ENCODE results near the gene GADD45B.
"Not testable (repeated sequence)": the region's sequence is repeated elsewhere in the genome, so short reads cannot be mapped to it uniquely, and the experiment has no call there.

GADD45B gene

DNA sequence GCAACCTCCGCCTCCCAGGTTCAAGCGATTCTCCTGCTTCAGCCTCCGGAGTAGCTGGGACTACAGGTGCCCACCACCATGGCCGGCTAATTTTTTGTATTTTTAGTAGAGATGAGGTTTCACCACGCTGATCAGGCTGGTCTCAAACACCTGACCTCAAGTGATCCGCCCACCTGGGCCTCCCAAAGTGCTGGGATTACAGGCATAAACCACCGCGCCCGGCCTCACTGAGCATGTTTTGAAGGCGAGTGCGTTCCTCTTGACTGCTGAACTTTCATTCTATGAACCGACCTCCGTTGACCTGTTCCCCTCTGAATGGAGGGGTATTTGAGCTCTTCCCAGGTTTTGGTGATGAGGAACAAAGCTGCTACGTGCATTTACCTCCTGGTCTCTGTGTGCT is 17.5 kb downstream of the GADD45B start:
- H3K27ac ChIP-seq (ENCODE audit: insufficient read depth in 1 of 2, low read depth in 1 of 2, low read length in 2 of 2, poor library complexity in 1 of 2, severe bottlenecking in 2 of 2); H3K36me3 ChIP-seq (ENCODE audit: control insufficient read depth in 4 of 4, insufficient read depth in 4 of 4, low read length in 3 of 4); H3K4me3 ChIP-seq (ENCODE audit: control insufficient read depth in 1 of 7, extremely low read depth in 1 of 7, insufficient read depth in 4 of 7, low read depth in 2 of 7, low read length in 6 of 7); DNase-seq; H3K9me3 ChIP-seq (ENCODE audit: control extremely low read depth in 1 of 5, control insufficient read depth in 4 of 5, insufficient read depth in 2 of 5, low read depth in 1 of 5, low read length in 4 of 5): not testable (repeated sequence)
- 96% methylated on average over 12 of the region's 14 CpGs for WGBS (ENCODE audit: insufficient coverage)
- CTCF ChIA-PET, result interaction anchor here (0.7 kb wide), 1 partner anchor 19 kb away, joined by 3 read pairs; no protein-coding TSS in a partner anchor
- H3K4me1 ChIP-seq (ENCODE audit: control extremely low read depth in 1 of 4, control insufficient read depth in 4 of 4, insufficient read depth in 4 of 4, low read length in 3 of 4), result peaks cover 0 to 57% (median 55%) of the 10 kb centered on the region in 4 experiments
- POLR2A ChIA-PET, result interaction anchor here (2.9 kb wide), 1 partner anchor 17 kb away, joined by 21 read pairs; the partner anchor contains the start of gene GADD45B
- H3K27me3 ChIP-seq (replicated peaks in 2 of 5; ENCODE audit: control insufficient read depth in 4 of 5, insufficient read depth in 5 of 5, low read length in 4 of 5), result peaks cover 0 to 26% (median 8%) of the 10 kb centered on the region in 5 experiments

DNA sequence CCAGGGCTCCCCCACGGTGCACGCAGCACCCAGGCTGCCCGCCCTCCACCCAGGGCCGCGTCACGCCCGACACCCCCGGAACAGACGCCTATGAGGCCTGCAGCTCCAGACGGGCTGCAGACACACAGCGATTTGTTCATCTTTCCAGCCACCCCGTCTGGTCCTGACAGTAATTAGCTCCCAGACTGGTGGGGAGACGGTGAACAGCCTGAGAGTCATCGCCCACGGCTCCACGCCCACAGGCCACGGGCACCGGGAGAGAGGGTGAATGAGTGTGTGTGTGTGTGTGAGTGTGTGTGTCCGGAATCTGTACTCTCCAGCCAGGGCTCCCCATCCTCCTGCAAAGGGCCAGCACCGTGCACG is 18.1 kb downstream of the GADD45B start:
- DNase-seq, result peak in 1 of 3 donors; percentile 37
- 78% methylated on average over 16 of the region's 21 CpGs for WGBS (ENCODE audit: insufficient coverage)

GRCh38 chr19:2494447-2495129 is 18.7 kb downstream of the GADD45B start:
- no peaks in the 10 kb centered on the region for H3K36me3 ChIP-seq (ENCODE audit: control insufficient read depth in 4 of 4, insufficient read depth in 4 of 4, low read length in 3 of 4)
- H3K27ac ChIP-seq (ENCODE audit: insufficient read depth in 1 of 2, low read depth in 1 of 2, low read length in 2 of 2, poor library complexity in 1 of 2, severe bottlenecking in 2 of 2), result no peak overlapping the region
- H3K4me1 ChIP-seq (ENCODE audit: control extremely low read depth in 1 of 4, control insufficient read depth in 4 of 4, insufficient read depth in 4 of 4, low read length in 3 of 4), result peaks cover 0 to 50% (median 50%) of the 10 kb centered on the region in 4 experiments
- H3K9me3 ChIP-seq (ENCODE audit: control extremely low read depth in 1 of 5, control insufficient read depth in 4 of 5, insufficient read depth in 2 of 5, low read depth in 1 of 5, low read length in 4 of 5), result no peaks in the 10 kb centered on the region
- peaks cover 0 to 15% (median 4%) of the 10 kb centered on the region in 5 experiments for H3K27me3 ChIP-seq (replicated peaks in 2 of 5; ENCODE audit: control insufficient read depth in 4 of 5, insufficient read depth in 5 of 5, low read length in 4 of 5)
- WGBS (ENCODE audit: insufficient coverage), result 15% methylated on average over 72 of the region's 72 CpGs
- peak in 2 of 3 donors; percentile 73 to 77 for DNase-seq
- H3K4me3 ChIP-seq (ENCODE audit: control insufficient read depth in 1 of 7, extremely low read depth in 1 of 7, insufficient read depth in 4 of 7, low read depth in 2 of 7, low read length in 6 of 7), result peak overlapping the region; percentile 53 to 87 (median 75)
- POLR2A ChIA-PET, result interaction anchor here (1.0 to 2.9 kb wide), 2 partner anchors 18 to 122 kb away, joined by 5 to 21 read pairs; partner anchors contain the start of gene GADD45B
- CTCF ChIA-PET, result no interaction called here

More for the DNA sequence above, 18.1 kb downstream of the GADD45B start:
- Histone ChIP-seq H3K27me3 (replicated peaks in 2 of 5; ENCODE audit: control insufficient read depth in 4 of 5, insufficient read depth in 5 of 5, low read length in 4 of 5) (peaks cover 0 to 20% (median 6%) of the 10 kb centered on the region in 5 experiments), H3K36me3 (ENCODE audit: control insufficient read depth in 4 of 4, insufficient read depth in 4 of 4, low read length in 3 of 4) (no peaks in the 10 kb centered on the region), H3K4me1 (ENCODE audit: control extremely low read depth in 1 of 4, control insufficient read depth in 4 of 4, insufficient read depth in 4 of 4, low read length in 3 of 4) (peaks cover 0 to 53% (median 51%) of the 10 kb centered on the region in 4 experiments), H3K27ac (ENCODE audit: insufficient read depth in 1 of 2, low read depth in 1 of 2, low read length in 2 of 2, poor library complexity in 1 of 2, severe bottlenecking in 2 of 2) (no peak overlapping the region), H3K9me3 (ENCODE audit: control extremely low read depth in 1 of 5, control insufficient read depth in 4 of 5, insufficient read depth in 2 of 5, low read depth in 1 of 5, low read length in 4 of 5) (no peaks in the 10 kb centered on the region), H3K4me3 (ENCODE audit: control insufficient read depth in 1 of 7, extremely low read depth in 1 of 7, insufficient read depth in 4 of 7, low read depth in 2 of 7, low read length in 6 of 7) (peak overlapping the region in 3 of 7 experiments; percentile 63 to 87 (median 86))
- CTCF ChIA-PET, result interaction anchor here (0.7 kb wide), 1 partner anchor 20 kb away, joined by 3 read pairs; no protein-coding TSS in a partner anchor
- POLR2A ChIA-PET, result interaction anchor here (2.9 kb wide), 1 partner anchor 18 kb away, joined by 21 read pairs; the partner anchor contains the start of gene GADD45B

DNA sequence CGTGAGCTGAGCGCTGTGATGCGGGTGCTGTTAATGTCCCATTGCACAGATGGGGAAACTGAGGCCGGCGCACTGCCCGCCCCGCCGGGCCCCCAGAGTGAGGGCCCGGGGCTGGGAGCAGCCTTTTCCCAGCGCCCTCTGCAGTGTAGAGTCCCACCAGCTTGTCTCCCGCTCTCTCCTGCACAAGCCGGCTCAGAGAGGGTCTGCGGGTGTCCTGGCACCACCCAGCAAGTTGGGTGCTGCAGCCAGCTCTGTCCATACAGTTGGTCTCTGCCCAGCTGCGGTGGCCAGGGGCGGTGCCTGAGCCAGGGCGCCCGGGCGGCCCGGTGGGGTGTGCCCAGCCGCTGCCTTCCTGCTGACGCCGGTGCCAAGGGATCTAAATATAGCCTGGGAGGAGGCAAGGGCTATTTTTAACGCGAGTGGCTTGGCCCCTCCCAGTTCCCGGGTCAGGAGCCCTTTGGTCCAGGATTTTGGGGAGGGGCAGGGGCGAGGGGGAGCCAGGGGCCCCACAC is 19.3 kb downstream of the GADD45B start:
- H3K9me3 ChIP-seq (ENCODE audit: control extremely low read depth in 1 of 5, control insufficient read depth in 4 of 5, insufficient read depth in 2 of 5, low read depth in 1 of 5, low read length in 4 of 5), result no peaks in the 10 kb centered on the region
- H3K4me1 ChIP-seq (ENCODE audit: control extremely low read depth in 1 of 4, control insufficient read depth in 4 of 4, insufficient read depth in 4 of 4, low read length in 3 of 4), result peaks cover 0 to 47% (median 44%) of the 10 kb centered on the region in 4 experiments
- peak in 1 of 3 donors; percentile 51 for DNase-seq
- no peak overlapping the region for H3K27ac ChIP-seq (ENCODE audit: insufficient read depth in 1 of 2, low read depth in 1 of 2, low read length in 2 of 2, poor library complexity in 1 of 2, severe bottlenecking in 2 of 2)
- ChIA-PET CTCF (interaction anchor here (1.0 kb wide), 1 partner anchor 118 kb away, joined by 3 read pairs; no protein-coding TSS in a partner anchor), POLR2A (interaction anchor here (1.0 to 2.9 kb wide), 2 partner anchors 19 to 121 kb away, joined by 5 to 21 read pairs; partner anchors contain the start of gene GADD45B)
- 1% methylated on average over 24 of the region's 26 CpGs for WGBS (ENCODE audit: insufficient coverage)
- H3K36me3 ChIP-seq (ENCODE audit: control insufficient read depth in 4 of 4, insufficient read depth in 4 of 4, low read length in 3 of 4), result no peaks in the 10 kb centered on the region
- peak overlapping the region; percentile 53 to 87 (median 75) for H3K4me3 ChIP-seq (ENCODE audit: control insufficient read depth in 1 of 7, extremely low read depth in 1 of 7, insufficient read depth in 4 of 7, low read depth in 2 of 7, low read length in 6 of 7)
- H3K27me3 ChIP-seq (replicated peaks in 2 of 5; ENCODE audit: control insufficient read depth in 4 of 5, insufficient read depth in 5 of 5, low read length in 4 of 5), result peaks cover 0 to 9% (median 0%) of the 10 kb centered on the region in 5 experiments

GRCh38 chr19:2495651-2496316 is 19.9 kb downstream of the GADD45B start:
- H3K27ac ChIP-seq (ENCODE audit: insufficient read depth in 1 of 2, low read depth in 1 of 2, low read length in 2 of 2, poor library complexity in 1 of 2, severe bottlenecking in 2 of 2), result no peak overlapping the region
- no peak for DNase-seq
- H3K36me3 ChIP-seq (ENCODE audit: control insufficient read depth in 4 of 4, insufficient read depth in 4 of 4, low read length in 3 of 4), result no peaks in the 10 kb centered on the region
- H3K27me3 ChIP-seq (replicated peaks in 2 of 5; ENCODE audit: control insufficient read depth in 4 of 5, insufficient read depth in 5 of 5, low read length in 4 of 5), result peaks cover 0 to 6% (median 0%) of the 10 kb centered on the region in 5 experiments
- peaks cover 0 to 44% (median 42%) of the 10 kb centered on the region in 4 experiments for H3K4me1 ChIP-seq (ENCODE audit: control extremely low read depth in 1 of 4, control insufficient read depth in 4 of 4, insufficient read depth in 4 of 4, low read length in 3 of 4)
- H3K4me3 ChIP-seq (ENCODE audit: control insufficient read depth in 1 of 7, extremely low read depth in 1 of 7, insufficient read depth in 4 of 7, low read depth in 2 of 7, low read length in 6 of 7), result peak overlapping the region in 4 of 7 experiments; percentile 75 to 87 (median 82)
- ChIA-PET CTCF (interaction anchor here (1.0 kb wide), 1 partner anchor 118 kb away, joined by 3 read pairs; no protein-coding TSS in a partner anchor), POLR2A (interaction anchor here (2.9 kb wide), 1 partner anchor 20 kb away, joined by 21 read pairs; the partner anchor contains the start of gene GADD45B)
- no peaks in the 10 kb centered on the region for H3K9me3 ChIP-seq (ENCODE audit: control extremely low read depth in 1 of 5, control insufficient read depth in 4 of 5, insufficient read depth in 2 of 5, low read depth in 1 of 5, low read length in 4 of 5)
- 60% methylated on average over 8 of the region's 16 CpGs for WGBS (ENCODE audit: insufficient coverage)

DNA sequence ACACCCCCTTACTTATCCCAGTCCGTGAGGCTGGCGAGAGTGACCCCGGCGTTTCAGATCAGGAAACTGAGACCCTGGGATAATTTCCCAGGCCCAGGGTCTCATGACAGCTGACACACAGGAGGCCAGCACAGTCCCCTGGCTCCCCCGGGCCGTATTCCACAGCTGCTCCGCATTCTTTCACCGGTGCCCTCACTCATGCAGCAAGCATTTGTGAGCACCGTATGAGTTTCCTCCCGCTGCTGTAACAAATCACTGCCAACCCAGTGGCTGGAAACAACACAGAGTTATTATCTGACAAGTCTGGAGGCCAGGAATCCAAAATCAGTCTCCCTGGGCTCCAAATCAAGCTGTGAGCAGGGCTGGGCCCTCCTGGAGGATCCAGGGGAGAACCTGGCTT is 21.3 kb downstream of the GADD45B start:
- ChIA-PET CTCF (interaction anchor here (1.2 kb wide), 1 partner anchor 36 kb away, joined by 3 read pairs; no protein-coding TSS in a partner anchor), POLR2A (interaction anchor here (1.6 kb wide), 1 partner anchor 21 kb away, joined by 3 read pairs; the partner anchor contains the start of gene GADD45B)

More for the DNA sequence above, 21.3 kb downstream of the GADD45B start:
- WGBS (ENCODE audit: insufficient coverage), result 99% methylated on average over 10 of the region's 10 CpGs
- Histone ChIP-seq H3K9me3 (ENCODE audit: control extremely low read depth in 1 of 5, control insufficient read depth in 4 of 5, insufficient read depth in 2 of 5, low read depth in 1 of 5, low read length in 4 of 5) (no peaks in the 10 kb centered on the region), H3K36me3 (ENCODE audit: control insufficient read depth in 4 of 4, insufficient read depth in 4 of 4, low read length in 3 of 4) (no peaks in the 10 kb centered on the region), H3K4me1 (ENCODE audit: control extremely low read depth in 1 of 4, control insufficient read depth in 4 of 4, insufficient read depth in 4 of 4, low read length in 3 of 4) (peaks cover 0 to 35% (median 32%) of the 10 kb centered on the region in 4 experiments), H3K27me3 (replicated peaks in 2 of 5; ENCODE audit: control insufficient read depth in 4 of 5, insufficient read depth in 5 of 5, low read length in 4 of 5) (peaks cover 0 to 2% (median 0%) of the 10 kb centered on the region in 5 experiments), H3K27ac (ENCODE audit: insufficient read depth in 1 of 2, low read depth in 1 of 2, low read length in 2 of 2, poor library complexity in 1 of 2, severe bottlenecking in 2 of 2) (no peak overlapping the region), H3K4me3 (ENCODE audit: control insufficient read depth in 1 of 7, extremely low read depth in 1 of 7, insufficient read depth in 4 of 7, low read depth in 2 of 7, low read length in 6 of 7) (no peak overlapping the region)
- DNase-seq, result no peak

Measured in common myeloid progenitor, CD34-positive (primary cell).